ENCODE measurements around the gene EYA4. TPM values are rescaled to one million over a fixed set of nuclear protein-coding genes. Genes with fewer than 3 reads are reported as not detected.
A peak's percentile ranks its signal among the peaks of the same experiment; 100 is the strongest.
"Not testable (repeated sequence)": the region's sequence is repeated elsewhere in the genome, so short reads cannot be mapped to it uniquely, and the experiment has no call there.

EYA4 gene
- total RNA-seq, 2 donors from 2014 or later = 0.11 to 0.26 TPM

- WGBS, 2 experiments (ENCODE audit: insufficient coverage in 1 of 2, insufficient read length in 1 of 2) = 87 to 95% methylated on average over 2 to 3 of the region's 3 CpGs
- Histone ChIP-seq H3K9ac (ENCODE audit: extremely low read depth, low read length, poor library complexity, severe bottlenecking) (no peak overlapping the region), H3K27me3 (ENCODE audit: control insufficient read depth, insufficient read depth, low read length, poor library complexity, severe bottlenecking) (no peaks in the 10 kb centered on the region), H3K9me3 (ENCODE audit: control insufficient read depth, low read length) (no peaks in the 10 kb centered on the region), H3K27ac (ENCODE audit: low read depth, low read length) (no peak overlapping the region), H3K4me1 (ENCODE audit: control insufficient read depth, insufficient read depth, low read length) (no peaks in the 10 kb centered on the region), H3K4me3 (ENCODE audit: low read length) (no peak overlapping the region), H3K36me3 (ENCODE audit: control insufficient read depth, insufficient read depth, low read length) (no peaks in the 10 kb centered on the region)
- Mint-ChIP-seq H3K4me3 (no peak overlapping the region), H3K27me3 (ENCODE audit: insufficient read depth) (peaks cover 2% of the 10 kb centered on the region), H3K36me3 (ENCODE audit: low read depth) (no peaks in the 10 kb centered on the region), H3K9me3 (no peaks in the 10 kb centered on the region), H3K27ac (no peak overlapping the region), H3K4me1 (peaks cover 13% of the 10 kb centered on the region)
- no peak for DNase-seq
- peak; percentile 16 for TF ChIP-seq CTCF (conservative IDR thresholded peaks at IDR 0.05)
These were observed 310.3 kb downstream of the EYA4 start for GRCh38 chr6:133551436-133551835.

GRCh38 chr6:133551847-133552341 is 310.7 kb downstream of the EYA4 start:
- H3K4me1 Mint-ChIP-seq = peaks cover 13% of the 10 kb centered on the region
- H3K27ac Mint-ChIP-seq = no peak overlapping the region
- no peak for TF ChIP-seq CTCF (conservative IDR thresholded peaks at IDR 0.05)
- H3K36me3 Mint-ChIP-seq (ENCODE audit: low read depth) = no peaks in the 10 kb centered on the region
- H3K4me1 ChIP-seq (ENCODE audit: control insufficient read depth, insufficient read depth, low read length) = no peaks in the 10 kb centered on the region
- H3K27me3 Mint-ChIP-seq (ENCODE audit: insufficient read depth) = peaks cover 2% of the 10 kb centered on the region
- no peak overlapping the region for H3K4me3 ChIP-seq (ENCODE audit: low read length)
- no peaks in the 10 kb centered on the region for H3K9me3 Mint-ChIP-seq
- H3K4me3 Mint-ChIP-seq = no peak overlapping the region
- H3K9me3 ChIP-seq (ENCODE audit: control insufficient read depth, low read length) = no peaks in the 10 kb centered on the region
- H3K27me3 ChIP-seq (ENCODE audit: control insufficient read depth, insufficient read depth, low read length, poor library complexity, severe bottlenecking) = no peaks in the 10 kb centered on the region
- WGBS, 2 experiments (ENCODE audit: insufficient coverage in 1 of 2, insufficient read length in 1 of 2) = 71 to 80% methylated on average over 3 to 6 of the region's 6 CpGs
- no peaks in the 10 kb centered on the region for H3K36me3 ChIP-seq (ENCODE audit: control insufficient read depth, insufficient read depth, low read length)
- no peak overlapping the region for H3K27ac ChIP-seq (ENCODE audit: low read depth, low read length)
- peak; percentile 50 for DNase-seq
- no peak overlapping the region for H3K9ac ChIP-seq (ENCODE audit: extremely low read depth, low read length, poor library complexity, severe bottlenecking)

GRCh38 chr6:133553652-133554051 is 312.5 kb downstream of the EYA4 start:
- no peaks in the 10 kb centered on the region for H3K36me3 Mint-ChIP-seq (ENCODE audit: low read depth)
- H3K4me3 Mint-ChIP-seq = no peak overlapping the region
- H3K27me3 Mint-ChIP-seq (ENCODE audit: insufficient read depth) = peaks cover 2% of the 10 kb centered on the region
- Histone ChIP-seq H3K36me3 (ENCODE audit: control insufficient read depth, insufficient read depth, low read length) (no peaks in the 10 kb centered on the region), H3K27me3 (ENCODE audit: control insufficient read depth, insufficient read depth, low read length, poor library complexity, severe bottlenecking) (no peaks in the 10 kb centered on the region), H3K9me3 (ENCODE audit: control insufficient read depth, low read length) (no peaks in the 10 kb centered on the region), H3K9ac (ENCODE audit: extremely low read depth, low read length, poor library complexity, severe bottlenecking) (no peak overlapping the region), H3K4me1 (ENCODE audit: control insufficient read depth, insufficient read depth, low read length) (no peaks in the 10 kb centered on the region), H3K27ac (ENCODE audit: low read depth, low read length) (no peak overlapping the region), H3K4me3 (ENCODE audit: low read length) (no peak overlapping the region)
- peaks cover 10% of the 10 kb centered on the region for H3K9me3 Mint-ChIP-seq
- 5 to 27% methylated on average over 4 of the region's 4 CpGs for WGBS, 2 experiments (ENCODE audit: insufficient coverage in 1 of 2, insufficient read length in 1 of 2)
- peak; percentile 88 for TF ChIP-seq CTCF (conservative IDR thresholded peaks at IDR 0.05)
- peak; percentile 72 for DNase-seq
- H3K4me1 Mint-ChIP-seq = peaks cover 10% of the 10 kb centered on the region
- no peak overlapping the region for H3K27ac Mint-ChIP-seq

- not testable (repeated sequence) for H3K4me3 Mint-ChIP-seq; H3K36me3 ChIP-seq (ENCODE audit: control insufficient read depth, insufficient read depth, low read length); DNase-seq; H3K36me3 Mint-ChIP-seq (ENCODE audit: low read depth); H3K27me3 Mint-ChIP-seq (ENCODE audit: insufficient read depth); H3K4me1 Mint-ChIP-seq; H3K9me3 ChIP-seq (ENCODE audit: control insufficient read depth, low read length); H3K27ac Mint-ChIP-seq; H3K27me3 ChIP-seq (ENCODE audit: control insufficient read depth, insufficient read depth, low read length, poor library complexity, severe bottlenecking); H3K27ac ChIP-seq (ENCODE audit: low read depth, low read length); H3K4me1 ChIP-seq (ENCODE audit: control insufficient read depth, insufficient read depth, low read length); H3K4me3 ChIP-seq (ENCODE audit: low read length); H3K9ac ChIP-seq (ENCODE audit: extremely low read depth, low read length, poor library complexity, severe bottlenecking)
- WGBS, 2 experiments (ENCODE audit: insufficient coverage in 1 of 2, insufficient read length in 1 of 2) = 100% methylated on average over 1 of the region's 1 CpG; no CpG with 5 or more reads in 1 of the 2 experiments
- H3K9me3 Mint-ChIP-seq = peaks cover 14% of the 10 kb centered on the region
These were observed 313.0 kb downstream of the EYA4 start for GRCh38 chr6:133554121-133554520.

Data from endodermal cell (in vitro differentiated cells).